GM13976 (cell line): Measurements from ENCODE around the gene CENPV.
A peak's percentile ranks its signal among the peaks of the same experiment; 100 is the strongest.

Experiments
- DNase-seq: peaks from one replicate; pipeline ENCODE4 v3.0.0; 2012; ENCODE audit warnings: low spot score
- in situ Hi-C: fragments of 300-500 bp; cut with MboI; formaldehyde crosslinking; loops from one replicate; pipeline ENCODE4 v1.12.0; 2022; ENCODE audit warnings: low sequenced_read_pairs, mixed read lengths, inconsistent platforms; ENCODE audit not compliant: unreplicated experiment
- TF ChIP-seq, protein P1 (sequence below): IDR thresholded peaks from 2 replicates; pipeline ENCODE4 v1.5.1; 2012; ENCODE audit warnings: borderline replicate concordance, mild to moderate bottlenecking; ENCODE audit not compliant: insufficient read depth; ENCODE audit errors: extremely low read depth, missing control alignments, control extremely low read depth

Gene CENPV

DNA sequence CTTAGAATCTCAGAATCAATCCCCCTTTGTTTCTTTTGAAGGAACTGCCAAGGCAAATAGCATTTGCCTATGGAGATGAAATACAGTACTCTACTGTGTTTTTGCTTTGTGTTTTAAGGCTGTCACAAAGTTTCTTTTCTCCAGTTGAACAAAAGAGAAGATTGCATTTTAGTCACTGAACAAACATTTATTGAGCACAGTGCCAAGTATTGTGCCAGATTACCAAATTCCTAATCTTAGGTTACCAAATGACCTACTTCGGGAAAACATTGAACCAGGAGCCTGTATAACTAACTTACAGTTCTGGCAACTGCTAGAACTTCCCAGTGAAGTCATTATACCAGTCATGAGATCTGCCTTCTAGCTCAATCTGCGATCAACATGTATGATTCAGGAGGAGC, 24.7 kb upstream of the CENPV start:
- no peak for DNase-seq
- in situ Hi-C loops = no loop called here
- TF ChIP-seq, protein P1, sequence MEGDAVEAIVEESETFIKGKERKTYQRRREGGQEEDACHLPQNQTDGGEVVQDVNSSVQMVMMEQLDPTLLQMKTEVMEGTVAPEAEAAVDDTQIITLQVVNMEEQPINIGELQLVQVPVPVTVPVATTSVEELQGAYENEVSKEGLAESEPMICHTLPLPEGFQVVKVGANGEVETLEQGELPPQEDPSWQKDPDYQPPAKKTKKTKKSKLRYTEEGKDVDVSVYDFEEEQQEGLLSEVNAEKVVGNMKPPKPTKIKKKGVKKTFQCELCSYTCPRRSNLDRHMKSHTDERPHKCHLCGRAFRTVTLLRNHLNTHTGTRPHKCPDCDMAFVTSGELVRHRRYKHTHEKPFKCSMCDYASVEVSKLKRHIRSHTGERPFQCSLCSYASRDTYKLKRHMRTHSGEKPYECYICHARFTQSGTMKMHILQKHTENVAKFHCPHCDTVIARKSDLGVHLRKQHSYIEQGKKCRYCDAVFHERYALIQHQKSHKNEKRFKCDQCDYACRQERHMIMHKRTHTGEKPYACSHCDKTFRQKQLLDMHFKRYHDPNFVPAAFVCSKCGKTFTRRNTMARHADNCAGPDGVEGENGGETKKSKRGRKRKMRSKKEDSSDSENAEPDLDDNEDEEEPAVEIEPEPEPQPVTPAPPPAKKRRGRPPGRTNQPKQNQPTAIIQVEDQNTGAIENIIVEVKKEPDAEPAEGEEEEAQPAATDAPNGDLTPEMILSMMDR = no peak

DNA sequence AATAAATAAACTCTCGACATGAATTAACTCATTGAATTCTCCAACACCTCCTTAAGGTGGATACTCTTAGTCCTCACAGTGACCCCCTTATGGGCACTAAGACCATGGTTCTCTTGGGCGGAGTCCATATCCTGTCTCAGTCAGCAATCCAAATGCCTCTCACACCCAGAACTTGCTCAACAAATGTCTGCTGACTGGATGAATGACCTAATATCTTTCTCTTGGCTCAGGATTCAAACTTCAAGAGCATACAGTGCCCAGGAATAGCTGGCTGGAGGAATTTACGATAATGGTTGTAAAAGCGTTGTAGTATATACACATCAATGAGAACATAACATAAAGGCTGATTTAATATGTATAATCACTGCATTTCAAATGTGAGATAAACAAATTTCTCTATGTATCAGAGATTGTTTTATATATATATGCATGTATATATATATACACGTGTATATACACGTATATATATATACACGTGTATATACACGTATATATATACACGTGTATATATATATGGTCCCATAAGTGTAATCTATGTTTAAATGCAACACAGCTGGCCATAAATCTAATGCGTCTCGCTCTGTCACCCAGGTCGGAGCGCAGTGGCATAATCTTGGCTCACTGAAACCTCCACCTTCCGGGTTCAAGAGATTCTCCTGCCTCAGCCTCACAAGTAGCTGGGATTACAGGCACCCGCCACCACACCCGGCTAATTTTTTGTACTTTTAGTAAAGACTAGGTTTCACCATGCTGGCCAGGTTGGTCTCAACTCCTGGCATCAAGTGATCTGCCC, 21.1 kb upstream of the CENPV start:
- in situ Hi-C loops = no loop called here
- DNase-seq = no peak
- TF ChIP-seq, protein P1 = no peak

DNA sequence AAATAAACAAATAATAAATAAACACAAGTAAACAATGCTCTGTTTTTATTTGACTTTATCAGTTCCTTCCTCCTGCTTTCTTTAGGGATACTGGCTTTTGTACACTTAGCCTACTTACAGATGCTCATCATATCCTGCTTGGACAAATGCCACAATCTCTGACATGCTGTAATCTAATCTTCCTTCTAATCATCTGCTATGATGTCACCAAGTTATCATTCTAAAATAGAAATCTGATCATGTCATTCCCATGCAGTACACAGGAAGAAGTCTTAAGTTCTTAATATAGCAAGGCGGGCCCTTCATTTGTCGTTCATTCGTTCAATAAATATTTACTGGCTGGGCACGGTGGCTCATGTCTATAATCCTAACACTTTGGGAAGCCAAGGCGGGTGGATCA, 18.5 kb upstream of the CENPV start:
- DNase-seq = no peak
- TF ChIP-seq, protein P1 = no peak
- in situ Hi-C loops = no loop called here

DNA sequence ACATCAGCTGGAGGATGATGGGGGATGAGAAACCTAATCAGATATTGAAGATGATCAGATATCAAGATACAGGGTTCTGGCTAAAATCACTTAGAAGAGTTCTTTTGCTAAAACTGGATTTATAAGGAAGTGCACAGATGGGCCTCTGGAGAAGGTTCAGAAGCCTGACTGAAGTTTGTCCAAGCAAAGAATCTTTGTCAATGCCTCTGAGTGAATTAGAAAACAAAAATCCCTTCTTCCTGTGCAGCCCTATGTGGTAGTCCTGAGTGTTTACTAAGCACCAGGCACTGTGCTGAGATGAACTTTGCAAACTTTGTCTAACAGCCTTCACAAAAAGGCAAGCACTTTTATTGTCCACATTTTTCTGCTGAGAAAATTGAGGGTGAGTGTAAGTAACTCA, 11.4 kb upstream of the CENPV start:
- TF ChIP-seq, protein P1 = no peak
- in situ Hi-C loops = loop anchor here (10.0 kb wide), 1 partner anchor 160 kb away; no protein-coding TSS in a partner anchor
- DNase-seq = no peak

DNA sequence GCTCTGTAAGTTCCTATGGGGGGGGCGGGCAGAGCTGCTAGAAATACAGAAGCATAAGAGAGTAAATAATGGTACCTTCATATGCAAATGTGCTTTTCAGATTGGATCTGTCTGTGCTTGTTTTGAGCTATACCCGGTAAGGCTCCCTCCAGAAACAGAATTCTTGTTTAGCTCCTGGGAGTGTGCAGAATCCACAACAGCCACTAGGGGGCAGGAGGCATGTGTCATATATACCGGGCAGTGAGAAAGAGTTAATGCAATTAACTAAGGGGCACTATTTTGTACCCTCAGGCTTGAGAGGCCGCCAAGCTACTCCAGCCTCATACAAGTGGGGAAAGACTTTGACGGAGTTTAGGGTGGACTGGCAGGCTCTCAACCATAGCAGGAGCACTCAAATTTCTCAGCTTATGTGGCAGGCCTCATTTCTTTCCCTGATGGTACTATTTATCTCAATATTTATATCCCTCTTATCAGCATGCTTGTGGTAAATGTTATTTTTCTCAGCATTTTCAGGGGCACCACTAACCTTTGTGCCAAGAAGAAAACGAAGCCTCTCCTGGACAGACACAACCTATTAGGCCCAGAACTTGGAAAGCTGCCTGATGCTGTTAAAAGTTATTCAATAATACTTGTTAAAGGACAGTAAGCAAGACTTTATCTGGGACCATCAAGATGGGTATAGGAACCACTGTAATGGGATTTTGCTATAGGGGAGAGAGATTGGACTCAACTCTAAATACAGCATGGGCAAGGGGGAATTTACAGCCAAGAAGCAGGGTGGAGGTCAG, 10.7 kb upstream of the CENPV start:
- in situ Hi-C loops = loop anchor here (10.0 kb wide), 1 partner anchor 161 kb away; no protein-coding TSS in a partner anchor
- TF ChIP-seq, protein P1 = peak; percentile 94

DNA sequence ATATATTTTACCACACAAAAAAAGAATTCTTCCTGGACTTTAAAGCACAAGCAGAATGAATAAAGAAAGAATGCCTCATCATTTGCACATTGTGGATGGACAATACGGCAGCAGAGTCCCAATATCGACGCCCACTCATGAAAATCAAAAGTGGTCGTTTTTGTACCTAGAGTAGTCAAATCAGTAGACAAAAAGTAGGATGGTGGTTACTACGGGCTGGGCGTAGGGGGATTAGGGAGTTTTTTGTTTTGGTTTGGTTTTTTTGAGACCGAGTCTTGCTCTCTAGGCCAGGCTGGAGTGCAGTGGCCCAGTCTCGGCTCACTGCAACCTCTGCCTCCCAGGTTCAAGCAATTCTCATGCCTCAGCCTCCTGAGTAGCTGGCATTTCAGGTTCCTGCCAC, 8.6 kb upstream of the CENPV start:
- TF ChIP-seq, protein P1 = no peak
- in situ Hi-C loops = loop anchor here (10.0 kb wide), 1 partner anchor 163 kb away; no protein-coding TSS in a partner anchor
- no peak for DNase-seq

More for the DNA sequence above, 10.7 kb upstream of the CENPV start:
- DNase-seq = peak; percentile 79
